IgD-negative memory B cell (primary cell): ENCODE data around the gene CHPF2. TPM values are rescaled to one million over a fixed set of nuclear protein-coding genes. Genes with fewer than 3 reads are reported as not detected.

ENCODE experiments used
- H3K27ac Mint-ChIP-seq, 3 donors: one replicate each; pipeline ENCODE4 v1.8.0; 2020 to 2022; ENCODE audit warnings: mild to moderate bottlenecking in 3 of 3, mixed read lengths in 3 of 3, moderate library complexity in 1 of 3
- H3K27me3 Mint-ChIP-seq: one replicate; pipeline ENCODE4 v1.8.0; 2021; ENCODE audit warnings: mixed read lengths
- H3K36me3 Mint-ChIP-seq: one replicate; pipeline ENCODE4 v1.8.0; 2020; ENCODE audit warnings: mild to moderate bottlenecking, mixed read lengths
- H3K4me1 Mint-ChIP-seq, 3 donors: one replicate each; pipeline ENCODE4 v1.8.0; 2020 to 2022; ENCODE audit warnings: mixed read lengths in 3 of 3, mild to moderate bottlenecking in 1 of 3
- H3K4me3 Mint-ChIP-seq, 4 donors: one replicate each; pipeline ENCODE4 v1.8.0; 2020 to 2022; ENCODE audit warnings: mild to moderate bottlenecking in 4 of 4, mixed read lengths in 4 of 4, moderate library complexity in 3 of 4
- H3K9me3 Mint-ChIP-seq, 3 donors: one replicate each; pipeline ENCODE4 v1.8.0; 2020 to 2021; ENCODE audit warnings: mixed read lengths in 3 of 3, mild to moderate bottlenecking in 1 of 3
- polyA plus RNA-seq: library from polyadenylated mRNA; unstranded; fragments of 300-500 nt; fragmentation: Illumina TruSeq; gene quantifications from one replicate; pipeline ENCODE4 v1.2.3, GENCODE V29; 2021

The CHPF2 gene
- polyA plus RNA-seq, 1 donor from 2014 or later, result 25.4 TPM

DNA sequence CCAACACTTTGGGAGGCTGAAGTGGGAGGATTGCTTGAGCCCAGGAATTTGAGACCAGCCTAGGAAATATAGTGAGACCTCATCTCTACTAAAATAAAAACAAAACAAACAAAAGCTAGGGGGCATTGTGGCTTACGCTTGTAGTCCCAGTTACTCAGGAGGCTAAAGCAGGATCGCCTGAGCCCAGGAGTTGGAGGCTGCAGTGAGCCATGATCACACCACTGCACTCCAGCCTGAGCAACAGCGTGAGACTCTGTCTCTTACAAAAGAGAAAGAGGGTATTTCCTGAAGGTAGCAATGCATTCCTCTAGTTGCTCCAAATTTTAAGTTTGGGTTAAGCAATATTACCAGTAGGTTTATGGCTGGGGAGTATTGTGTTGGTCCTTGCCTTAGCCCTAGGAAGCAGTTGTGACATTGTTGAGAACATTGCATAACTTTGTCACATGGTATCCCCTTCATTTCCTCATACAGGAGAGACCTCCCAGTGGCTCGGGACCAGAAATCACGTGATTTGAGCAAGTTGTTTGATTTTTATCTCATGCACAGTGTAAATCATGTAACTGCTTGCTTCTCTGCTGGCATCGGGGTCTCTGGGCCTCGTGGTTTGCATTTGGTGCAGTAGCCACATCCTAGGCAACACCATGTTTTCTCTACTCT lies 39.5 kb downstream of the CHPF2 start:
- H3K36me3 Mint-ChIP-seq, result no peaks in the 10 kb centered on the region
- H3K4me1 Mint-ChIP-seq, result peaks cover 0 to 4% (median 2%) of the 10 kb centered on the region in 3 donors
- no peak overlapping the region for H3K4me3 Mint-ChIP-seq
- peaks cover 7% of the 10 kb centered on the region for H3K27me3 Mint-ChIP-seq
- peak overlapping the region in 1 of 3 donors; percentile 24 for H3K27ac Mint-ChIP-seq
- no peaks in the 10 kb centered on the region for H3K9me3 Mint-ChIP-seq

DNA sequence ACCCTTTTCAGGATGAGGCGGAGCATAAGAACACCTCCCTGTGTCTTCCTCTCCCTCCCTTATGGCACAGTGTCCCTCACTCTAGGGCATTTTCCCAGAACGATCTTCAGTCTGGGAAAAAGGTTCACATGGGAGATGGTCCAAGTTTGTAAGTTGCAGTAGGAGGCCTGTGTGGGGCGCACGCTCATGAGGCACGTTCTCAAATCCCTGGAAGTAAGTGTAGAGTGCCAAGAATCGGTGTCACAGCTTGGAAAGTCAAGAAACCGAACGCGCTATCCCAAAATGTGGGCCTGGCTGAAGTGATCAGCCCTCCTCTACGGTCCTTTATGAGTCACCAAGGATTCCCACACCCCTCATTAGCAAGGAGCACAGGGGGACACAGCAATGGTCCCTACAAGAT lies 40.1 kb downstream of the CHPF2 start:
- Mint-ChIP-seq H3K36me3 (no peaks in the 10 kb centered on the region), H3K4me1 (peaks cover 0 to 6% (median 4%) of the 10 kb centered on the region in 3 donors), H3K4me3 (no peak overlapping the region), H3K27ac (no peak overlapping the region), H3K27me3 (peaks cover 11% of the 10 kb centered on the region), H3K9me3 (no peaks in the 10 kb centered on the region)

DNA sequence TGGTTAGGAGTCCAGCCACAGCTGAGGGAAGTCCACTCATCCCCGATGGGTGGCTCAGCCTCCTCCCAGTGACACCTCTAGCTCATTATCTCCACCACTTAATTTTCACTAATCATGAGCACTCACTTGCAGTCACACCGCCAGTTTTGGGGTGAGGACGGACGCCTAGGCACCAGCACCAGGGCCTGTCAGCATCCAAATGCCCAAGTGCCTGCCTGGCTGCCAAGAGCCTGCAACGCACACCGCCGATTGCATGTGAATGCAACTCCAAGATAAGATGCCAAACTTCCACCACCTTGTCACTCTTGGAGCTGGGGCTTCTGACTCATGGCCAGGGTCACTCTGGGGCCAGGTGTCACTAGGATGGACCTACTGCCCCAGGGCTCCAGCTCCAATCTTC lies 40.6 kb downstream of the CHPF2 start:
- Mint-ChIP-seq H3K36me3 (no peaks in the 10 kb centered on the region), H3K9me3 (no peaks in the 10 kb centered on the region)

DNA sequence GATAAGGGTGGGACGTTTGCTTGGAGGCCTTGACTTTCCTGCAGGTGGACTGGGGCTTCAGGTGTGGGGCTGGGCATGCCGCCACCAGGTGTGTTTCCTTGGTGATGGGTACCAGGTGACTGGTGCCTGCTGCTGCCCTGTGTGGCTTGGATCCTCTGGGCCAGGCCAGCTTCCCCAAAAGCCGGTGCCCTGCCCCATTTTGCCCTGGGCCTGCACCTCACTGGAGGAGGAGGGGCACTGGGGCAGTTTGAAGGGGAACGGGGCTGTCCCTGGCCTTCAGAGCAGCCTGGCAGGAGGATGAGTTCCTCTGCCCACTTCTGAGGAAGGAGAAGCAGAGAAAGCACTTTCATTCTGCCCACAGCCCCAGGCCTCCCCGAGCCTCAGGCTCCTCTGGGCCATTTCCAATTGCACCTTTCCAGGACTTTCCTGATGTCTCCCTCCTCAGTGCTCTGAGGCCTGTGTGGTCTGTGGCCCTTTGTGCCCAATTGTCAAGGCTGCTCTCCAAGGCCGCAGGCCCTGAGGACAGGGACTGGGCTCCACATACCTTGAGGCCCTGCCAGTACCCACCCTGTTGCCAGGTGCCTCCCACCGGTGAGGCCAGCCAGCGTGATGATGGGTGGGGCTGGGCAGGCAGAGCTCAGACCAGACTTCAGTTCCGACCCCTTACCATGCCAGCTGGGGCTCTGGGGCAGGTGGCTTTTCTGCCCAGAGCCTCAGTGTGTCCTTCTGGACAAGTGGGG lies 41.5 kb downstream of the CHPF2 start:
- Mint-ChIP-seq H3K27ac (no peak overlapping the region), H3K4me1 (peaks cover 0 to 6% (median 4%) of the 10 kb centered on the region in 3 donors), H3K36me3 (no peaks in the 10 kb centered on the region), H3K9me3 (no peaks in the 10 kb centered on the region), H3K27me3 (peaks cover 13% of the 10 kb centered on the region), H3K4me3 (no peak overlapping the region)

More for the DNA sequence above, 40.6 kb downstream of the CHPF2 start:
- H3K27me3 Mint-ChIP-seq, result peaks cover 13% of the 10 kb centered on the region
- H3K27ac Mint-ChIP-seq, result no peak overlapping the region
- H3K4me1 Mint-ChIP-seq, result peaks cover 0 to 6% (median 4%) of the 10 kb centered on the region in 3 donors
- H3K4me3 Mint-ChIP-seq, result no peak overlapping the region

DNA sequence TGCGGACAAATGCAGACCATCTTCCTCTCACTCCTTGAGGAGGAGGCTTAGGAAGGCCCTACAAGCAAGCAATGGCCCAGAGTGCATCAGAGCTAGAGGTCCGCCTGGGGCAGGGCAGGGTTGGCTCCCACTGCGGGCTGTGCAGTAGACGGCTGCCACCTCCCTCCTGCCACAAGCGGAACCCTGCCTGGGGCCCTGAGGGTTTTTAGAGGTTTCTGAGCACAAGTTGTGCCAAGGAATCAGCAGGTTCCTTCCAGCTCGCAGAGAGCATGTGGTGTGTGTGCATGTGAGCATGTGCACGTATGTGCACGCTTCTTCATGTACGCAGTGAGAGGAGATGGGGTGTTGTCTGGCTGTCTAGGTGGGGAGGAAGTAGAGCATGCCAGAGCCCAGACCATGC lies 42.1 kb downstream of the CHPF2 start:
- peaks cover 13% of the 10 kb centered on the region for H3K27me3 Mint-ChIP-seq
- peaks cover 0 to 6% (median 4%) of the 10 kb centered on the region in 3 donors for H3K4me1 Mint-ChIP-seq
- no peaks in the 10 kb centered on the region for H3K36me3 Mint-ChIP-seq

DNA sequence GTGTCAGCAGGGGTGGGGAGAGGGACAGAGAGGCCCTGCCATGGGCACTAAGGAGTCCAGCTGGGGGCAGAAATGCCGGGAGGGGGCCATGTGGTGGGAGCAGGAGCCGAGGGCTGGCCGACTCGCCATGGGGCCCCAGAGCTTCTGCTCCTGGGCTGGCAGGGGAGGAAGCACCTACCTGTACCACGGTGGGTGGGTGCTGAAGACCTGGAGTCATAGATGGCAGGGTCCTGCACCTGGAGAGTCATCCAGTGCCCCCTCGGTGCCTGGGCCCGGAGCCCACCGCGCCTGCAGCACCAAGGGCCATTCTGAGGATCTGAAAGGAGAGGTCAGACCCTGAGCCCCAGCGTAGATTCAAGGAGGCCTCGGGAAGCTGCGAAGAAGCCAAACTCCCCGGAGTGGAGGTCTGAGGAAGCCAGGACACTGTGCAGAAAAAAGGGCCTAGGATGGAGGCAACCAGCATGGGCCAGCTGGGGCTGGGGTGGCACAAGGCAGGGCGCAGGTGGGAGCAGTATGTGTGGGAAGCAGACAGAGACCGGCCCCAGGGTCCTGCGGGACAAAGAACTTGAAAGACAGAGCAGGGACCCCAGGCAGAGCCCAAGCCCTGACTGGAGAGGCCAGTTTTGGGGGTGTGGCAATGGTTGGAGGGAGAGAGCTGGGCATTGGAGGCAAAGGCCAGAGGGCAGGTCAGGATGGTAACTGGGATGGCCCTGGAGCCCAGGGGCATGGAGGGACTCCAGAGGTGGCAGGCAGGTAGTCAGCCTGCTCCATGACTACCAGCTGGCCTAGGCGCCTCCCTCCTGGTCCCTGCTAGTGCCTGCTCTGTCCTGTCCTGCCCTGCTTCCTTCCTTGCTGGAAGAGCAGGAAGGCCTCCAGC lies 42.9 kb downstream of the CHPF2 start:
- Mint-ChIP-seq H3K27ac (no peak overlapping the region), H3K4me3 (peak overlapping the region in 2 of 4 donors; percentile 30 to 55), H3K4me1 (peaks cover 0 to 6% (median 4%) of the 10 kb centered on the region in 3 donors)

More for the DNA sequence above, 42.1 kb downstream of the CHPF2 start:
- Mint-ChIP-seq H3K4me3 (no peak overlapping the region), H3K9me3 (no peaks in the 10 kb centered on the region), H3K27ac (no peak overlapping the region)

DNA sequence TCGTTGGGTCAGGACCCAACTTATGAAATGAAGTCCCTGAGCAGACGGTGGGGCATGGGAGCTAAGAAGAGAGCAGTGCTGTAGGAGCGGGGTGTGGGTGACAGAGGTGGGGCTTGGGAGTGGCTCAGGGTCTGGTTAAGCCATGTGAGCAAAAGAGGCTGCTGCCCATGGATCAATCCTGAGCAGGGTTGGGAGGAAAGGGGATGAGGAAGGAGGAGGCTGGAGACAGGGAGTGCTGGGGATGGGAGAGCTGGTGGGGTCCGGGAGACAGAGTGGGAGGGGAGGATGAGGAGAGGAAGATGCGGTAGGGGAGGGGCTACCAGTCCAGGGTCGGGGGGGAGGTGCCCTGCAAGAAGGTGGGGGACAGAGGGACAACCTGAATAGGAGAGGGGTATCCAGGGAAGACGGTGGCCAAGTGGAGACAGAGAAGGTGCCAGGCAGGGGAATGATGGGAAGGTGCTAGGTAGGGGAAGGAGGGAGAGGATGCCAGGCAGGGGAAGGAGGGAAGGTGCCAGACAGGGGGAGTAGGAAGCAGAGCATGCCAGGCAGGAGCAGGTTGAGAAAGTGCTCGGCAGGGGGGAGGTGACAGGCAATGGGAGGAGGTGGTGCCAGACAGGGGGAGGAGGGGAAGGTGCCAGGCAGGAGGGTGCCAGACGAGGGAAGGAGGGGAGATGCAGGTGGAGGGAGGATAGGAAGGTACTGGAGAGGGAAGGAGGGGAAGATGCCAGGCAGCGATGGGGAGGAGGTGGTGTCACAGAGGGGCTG lies 43.7 kb downstream of the CHPF2 start:
- Mint-ChIP-seq H3K27me3 (peaks cover 14% of the 10 kb centered on the region), H3K9me3 (no peaks in the 10 kb centered on the region), H3K4me1 (peaks cover 0 to 6% (median 4%) of the 10 kb centered on the region in 3 donors), H3K4me3 (peak overlapping the region in 2 of 4 donors; percentile 30 to 55), H3K36me3 (no peaks in the 10 kb centered on the region), H3K27ac (no peak overlapping the region)

More for the DNA sequence above, 42.9 kb downstream of the CHPF2 start:
- H3K27me3 Mint-ChIP-seq, result peaks cover 12% of the 10 kb centered on the region
- H3K9me3 Mint-ChIP-seq, result no peaks in the 10 kb centered on the region
- H3K36me3 Mint-ChIP-seq, result no peaks in the 10 kb centered on the region

DNA sequence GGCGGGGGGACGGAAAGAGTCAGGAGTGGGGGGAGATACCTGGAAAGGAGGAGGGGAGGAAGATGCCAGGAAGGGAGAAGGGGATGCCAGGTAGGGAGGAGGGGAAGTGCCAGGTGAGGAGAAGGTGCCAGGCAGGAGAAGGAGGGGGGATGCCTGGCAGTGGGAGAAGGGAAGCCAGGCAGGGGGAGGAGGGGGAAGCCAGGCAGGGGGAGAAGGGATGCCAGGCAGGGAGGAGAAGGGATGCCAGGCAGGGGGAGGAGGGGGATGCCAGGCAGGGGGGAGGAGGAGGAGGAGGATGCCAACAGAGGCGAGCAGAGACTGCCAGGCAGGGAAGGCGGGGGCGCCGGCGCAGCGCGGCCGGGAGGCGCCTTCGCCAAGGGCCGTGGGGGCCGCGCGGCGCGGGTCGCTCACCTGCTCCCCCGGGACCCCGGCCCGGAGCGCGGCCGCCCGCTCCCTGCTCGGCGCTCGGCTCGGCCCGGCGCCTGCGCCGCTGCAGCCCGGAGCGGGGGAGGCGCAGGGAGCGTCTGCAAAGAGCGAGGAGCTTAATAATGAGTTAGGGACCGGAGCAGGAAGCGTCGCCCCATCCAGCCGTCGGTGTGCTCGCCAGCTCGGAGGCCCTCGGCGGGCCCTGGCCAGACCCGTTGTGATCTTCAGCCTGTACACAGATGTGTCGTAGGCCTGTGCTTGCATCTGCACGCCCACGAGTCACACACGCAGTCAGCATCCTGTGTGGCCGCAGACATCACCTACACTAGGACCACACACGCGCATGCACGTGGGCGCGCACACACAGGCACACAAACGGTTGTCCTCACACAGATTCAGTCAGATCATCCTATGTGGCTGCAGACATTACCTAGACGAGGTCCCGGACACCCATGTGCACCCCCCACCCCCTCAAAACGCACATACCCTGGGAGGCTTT lies 44.6 kb downstream of the CHPF2 start:
- Mint-ChIP-seq H3K27ac (peak overlapping the region in 1 of 3 donors; percentile 67), H3K27me3 (peaks cover 15% of the 10 kb centered on the region), H3K9me3 (no peaks in the 10 kb centered on the region), H3K4me3 (peak overlapping the region; percentile 14 to 88 (median 82)), H3K4me1 (peaks cover 0 to 6% (median 4%) of the 10 kb centered on the region in 3 donors), H3K36me3 (no peaks in the 10 kb centered on the region)

DNA sequence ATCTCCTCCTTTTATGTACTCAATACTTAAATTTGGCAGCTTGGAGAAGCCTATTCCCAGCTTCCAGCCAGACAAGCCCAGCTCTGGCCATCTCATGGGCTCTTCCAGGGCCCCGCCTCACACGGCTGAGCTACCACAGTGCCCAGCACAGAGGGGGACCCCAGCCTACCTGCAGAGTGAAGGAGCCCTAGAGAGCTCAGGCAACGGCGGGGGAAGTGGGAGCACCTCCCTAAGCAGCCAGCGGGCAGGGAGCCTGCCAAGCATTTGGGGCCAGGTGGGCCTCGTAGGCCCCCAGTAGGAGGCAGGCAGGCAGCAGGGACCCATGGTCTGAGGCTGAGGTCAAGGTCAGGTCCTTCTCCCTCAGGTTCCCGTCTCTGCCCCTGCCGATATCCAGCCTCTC lies 45.3 kb downstream of the CHPF2 start:
- Mint-ChIP-seq H3K9me3 (no peaks in the 10 kb centered on the region), H3K4me1 (peaks cover 0 to 4% (median 4%) of the 10 kb centered on the region in 3 donors), H3K27me3 (peaks cover 16% of the 10 kb centered on the region), H3K4me3 (peak overlapping the region in 3 of 4 donors; percentile 14 to 88 (median 78)), H3K36me3 (no peaks in the 10 kb centered on the region), H3K27ac (no peak overlapping the region)

DNA sequence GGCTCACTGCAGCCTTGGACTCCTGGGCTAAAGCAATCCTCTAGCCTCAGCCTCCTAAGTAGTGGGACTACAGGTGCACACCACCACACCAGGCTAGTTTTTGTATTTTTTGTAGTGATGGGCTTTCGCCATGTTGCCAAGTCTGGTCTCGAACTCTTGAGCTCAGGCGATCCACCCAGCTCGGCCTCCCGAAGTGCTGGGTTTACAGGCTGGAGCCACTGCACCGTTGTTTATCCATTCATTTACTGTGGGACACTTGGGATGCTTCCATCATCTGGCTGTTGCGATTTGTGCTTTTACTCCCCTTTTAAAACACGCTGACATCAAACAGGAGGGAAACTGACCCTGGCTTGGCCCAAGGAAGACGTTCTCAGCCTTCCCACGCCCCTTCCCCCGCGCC lies 46.7 kb downstream of the CHPF2 start:
- H3K27ac Mint-ChIP-seq, result no peak overlapping the region
- peaks cover 21% of the 10 kb centered on the region for H3K27me3 Mint-ChIP-seq
- no peaks in the 10 kb centered on the region for H3K36me3 Mint-ChIP-seq
- H3K9me3 Mint-ChIP-seq, result peaks cover 0 to 5% (median 1%) of the 10 kb centered on the region in 3 donors
- H3K4me3 Mint-ChIP-seq, result no peak overlapping the region
- H3K4me1 Mint-ChIP-seq, result peaks cover 0 to 4% (median 4%) of the 10 kb centered on the region in 3 donors

DNA sequence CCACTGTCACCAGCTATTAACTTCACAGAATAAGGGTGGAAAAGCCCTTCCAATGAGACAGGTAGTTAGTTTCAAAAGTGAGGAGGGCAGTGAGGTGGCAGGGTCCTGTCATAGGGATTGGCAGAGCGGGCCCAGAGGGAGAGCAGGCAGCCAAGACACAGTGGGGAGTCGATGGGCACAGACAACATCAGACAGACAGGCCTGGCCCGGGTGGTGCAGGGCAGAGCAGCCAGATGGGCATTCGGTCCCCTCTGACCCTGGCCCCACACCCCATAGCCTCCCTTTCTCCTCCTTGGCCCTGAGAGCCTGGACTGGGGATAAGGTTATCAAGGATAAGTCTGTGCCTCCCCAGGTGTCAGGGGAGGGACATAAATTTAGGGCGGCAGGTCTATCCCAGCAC lies 47.6 kb downstream of the CHPF2 start:
- Mint-ChIP-seq H3K4me1 (peaks cover 0 to 4% (median 4%) of the 10 kb centered on the region in 3 donors), H3K9me3 (peaks cover 0 to 5% (median 1%) of the 10 kb centered on the region in 3 donors), H3K27me3 (peaks cover 20% of the 10 kb centered on the region), H3K4me3 (no peak overlapping the region), H3K36me3 (no peaks in the 10 kb centered on the region), H3K27ac (no peak overlapping the region)

DNA sequence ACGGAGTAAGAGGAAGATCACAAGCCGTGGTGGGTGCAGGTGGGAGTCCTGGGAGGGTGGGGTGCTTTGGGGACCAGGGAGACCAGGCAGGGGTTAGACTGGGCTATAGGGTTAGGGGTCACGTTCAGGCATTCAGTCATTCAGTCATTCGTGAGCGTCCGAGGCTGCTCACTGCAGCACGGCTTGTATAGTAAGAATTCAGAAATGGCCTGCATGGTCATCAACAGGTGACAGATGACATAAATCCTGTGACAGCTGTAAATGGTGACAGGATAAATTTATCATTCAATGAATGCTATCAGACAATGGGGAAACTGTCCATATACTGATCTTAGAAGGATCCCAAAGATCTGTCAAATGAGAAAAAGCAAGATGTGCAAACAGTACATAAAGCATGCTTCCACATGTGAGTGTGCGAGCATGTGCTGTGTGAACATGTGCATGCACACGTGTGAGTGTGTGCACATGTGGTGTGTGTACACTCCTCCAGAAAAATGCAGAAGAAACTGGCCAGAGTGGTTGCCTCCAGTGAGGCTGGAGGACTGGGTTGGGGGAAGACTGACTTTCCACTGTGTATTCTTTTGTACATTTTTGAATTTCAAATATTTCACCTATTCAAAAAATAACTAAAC lies 48.2 kb downstream of the CHPF2 start:
- Mint-ChIP-seq H3K4me3 (peak overlapping the region in 1 of 4 donors; percentile 5), H3K9me3 (peaks cover 0 to 5% (median 1%) of the 10 kb centered on the region in 3 donors), H3K36me3 (no peaks in the 10 kb centered on the region), H3K27ac (no peak overlapping the region), H3K4me1 (peaks cover 0 to 5% (median 2%) of the 10 kb centered on the region in 3 donors), H3K27me3 (peaks cover 20% of the 10 kb centered on the region)

DNA sequence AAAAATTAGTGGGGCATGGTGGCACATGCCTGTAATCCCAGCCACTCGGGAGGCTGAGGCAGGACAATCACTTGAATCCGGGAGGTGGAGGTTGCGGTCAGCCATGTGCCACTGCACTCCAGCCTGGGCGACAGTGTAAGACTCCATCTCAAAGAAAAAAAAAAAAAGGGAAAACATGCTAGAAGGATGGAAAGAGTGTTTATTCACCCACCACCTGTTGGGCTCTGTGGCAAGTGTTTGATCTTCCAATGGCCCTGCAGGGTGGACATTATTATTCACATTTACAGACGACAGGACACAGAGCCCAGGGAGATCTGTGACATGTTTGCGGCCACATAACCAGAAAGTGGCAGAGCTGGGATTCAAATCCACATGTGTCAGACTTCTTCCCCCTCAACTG lies 49.4 kb downstream of the CHPF2 start:
- peaks cover 17% of the 10 kb centered on the region for H3K27me3 Mint-ChIP-seq
- H3K4me3 Mint-ChIP-seq, result peak overlapping the region in 1 of 4 donors; percentile 54
- peaks cover 0 to 5% (median 1%) of the 10 kb centered on the region in 3 donors for H3K9me3 Mint-ChIP-seq
- peaks cover 0 to 3% (median 2%) of the 10 kb centered on the region in 3 donors for H3K4me1 Mint-ChIP-seq
- H3K27ac Mint-ChIP-seq, result no peak overlapping the region
- H3K36me3 Mint-ChIP-seq, result no peaks in the 10 kb centered on the region
